ENCODE results near the gene MACROH2A1.

Gene MACROH2A1

DNA sequence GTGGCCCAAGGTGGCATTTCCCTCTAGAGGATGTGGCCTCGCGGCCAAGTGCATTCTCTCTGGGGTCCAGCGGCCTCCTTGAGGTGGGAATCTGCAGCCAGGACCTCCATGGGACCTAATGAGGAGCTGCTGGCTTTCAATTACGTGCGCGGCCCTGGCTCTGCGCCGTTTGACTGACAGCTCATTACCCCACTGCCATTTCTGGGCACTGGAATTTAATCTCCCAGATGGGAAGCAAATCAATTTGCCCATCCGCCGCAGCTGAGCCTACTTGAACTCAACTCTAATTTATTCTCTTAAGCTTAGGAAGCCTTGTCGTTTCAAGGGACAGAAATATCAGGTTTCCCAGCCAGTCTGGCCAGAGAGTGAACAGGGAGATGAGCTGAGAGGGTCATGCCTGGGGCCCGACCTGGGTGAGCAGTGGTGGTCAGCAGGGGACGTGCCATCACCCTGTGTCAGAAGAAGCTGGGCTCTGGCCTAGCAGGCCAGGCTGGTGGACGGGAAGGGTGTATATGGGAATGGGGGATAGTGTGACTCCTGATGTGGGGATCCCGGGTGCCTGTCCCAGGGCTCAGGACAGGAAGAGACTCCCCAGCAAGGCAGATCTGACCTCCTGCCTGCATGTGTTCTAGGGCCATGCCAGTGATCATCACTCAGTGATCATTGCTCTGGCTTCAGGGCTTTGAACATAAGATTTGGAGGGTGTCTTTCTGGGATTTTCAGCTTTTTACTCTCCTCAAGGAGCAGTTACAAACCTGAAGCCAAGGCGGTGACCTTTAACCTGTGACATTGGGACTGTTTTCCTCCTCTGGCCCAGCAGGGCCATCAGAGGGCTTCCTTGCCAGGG is 69.7 kb downstream of the MACROH2A1 start:
- DNase-seq, result no peak

- no peak for DNase-seq
Observed at GRCh38 chr5:135328128-135328687, 70.8 kb downstream of the MACROH2A1 start.

DNA sequence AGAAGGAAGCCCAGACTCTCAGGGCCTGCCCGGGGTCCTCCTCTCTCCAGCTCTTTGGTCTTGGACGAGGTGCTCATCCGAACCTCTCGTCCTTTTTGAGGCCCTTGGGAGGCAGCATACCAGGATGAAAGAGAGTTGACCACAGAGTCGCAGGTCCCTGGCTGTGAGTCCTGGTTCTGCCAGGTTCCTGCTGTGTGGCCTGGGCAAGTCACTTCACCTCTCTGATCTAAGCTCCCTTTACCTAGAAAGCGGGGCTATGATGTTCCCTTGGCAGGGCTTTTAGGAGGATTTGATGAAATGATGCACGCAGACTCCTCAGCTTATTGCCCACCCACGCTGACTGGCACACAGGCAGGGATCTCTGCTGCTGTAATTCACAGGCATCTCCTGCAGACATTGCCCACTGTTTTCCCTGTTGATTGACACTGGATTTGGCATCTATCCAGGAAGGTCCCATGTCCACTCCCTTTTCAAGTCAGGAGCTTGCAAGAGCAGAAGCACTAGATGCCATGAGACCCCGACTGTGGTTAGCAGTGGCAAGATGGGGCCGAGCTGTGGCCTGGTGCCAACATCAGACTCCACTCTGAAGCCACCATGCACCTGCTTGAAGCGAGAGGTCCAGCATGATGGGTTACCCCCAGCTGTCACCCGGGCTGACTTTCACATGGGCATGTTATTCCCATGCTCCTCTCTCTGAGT is 71.5 kb downstream of the MACROH2A1 start:
- no peak for DNase-seq

DNA sequence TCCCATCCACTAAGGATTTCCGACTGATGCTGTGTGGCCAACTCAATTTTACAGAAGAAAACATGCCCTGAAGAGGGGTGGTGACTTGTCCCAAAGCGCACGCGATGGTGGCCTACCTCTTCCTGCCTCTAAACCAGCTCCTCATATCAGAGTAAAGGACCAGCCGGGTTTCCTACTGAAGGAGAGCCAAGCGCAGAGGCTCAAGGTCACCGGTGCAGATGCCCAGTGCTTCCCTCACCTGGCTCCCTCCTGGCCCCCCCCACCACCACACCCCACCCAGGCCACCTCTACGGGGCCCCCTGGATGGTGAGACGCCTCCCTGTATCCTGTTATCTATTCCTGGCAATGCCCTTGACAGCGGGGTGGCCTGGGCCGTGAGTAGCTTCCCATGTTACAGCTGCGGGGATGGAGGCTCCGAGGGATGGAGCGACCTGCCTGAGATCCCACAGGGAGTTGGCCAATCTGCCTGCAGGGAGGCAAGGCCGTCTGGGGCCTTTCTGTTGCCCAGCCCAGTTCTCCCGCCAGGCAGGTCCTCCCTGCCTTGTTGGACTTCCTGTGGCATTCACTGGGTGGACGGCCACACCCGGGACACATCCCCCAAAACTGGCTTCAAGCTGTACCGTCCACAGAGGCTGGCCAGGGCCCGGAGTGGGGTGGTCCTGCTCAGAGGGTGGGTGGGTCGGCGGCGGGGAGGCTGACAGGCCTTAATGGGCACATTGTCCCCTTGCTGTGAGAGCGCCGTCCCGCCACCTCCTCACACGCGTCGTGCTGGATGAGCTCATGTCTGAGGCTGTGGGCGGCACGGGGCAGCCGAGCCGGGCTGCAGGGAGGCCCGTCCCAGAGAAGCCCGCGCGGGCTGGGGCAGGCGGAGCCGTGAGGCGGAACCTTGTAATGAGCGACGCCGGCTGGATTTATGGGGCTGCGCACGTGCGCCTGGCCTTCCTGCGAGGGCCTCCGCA is 72.5 kb downstream of the MACROH2A1 start:
- no peak for DNase-seq

DNA sequence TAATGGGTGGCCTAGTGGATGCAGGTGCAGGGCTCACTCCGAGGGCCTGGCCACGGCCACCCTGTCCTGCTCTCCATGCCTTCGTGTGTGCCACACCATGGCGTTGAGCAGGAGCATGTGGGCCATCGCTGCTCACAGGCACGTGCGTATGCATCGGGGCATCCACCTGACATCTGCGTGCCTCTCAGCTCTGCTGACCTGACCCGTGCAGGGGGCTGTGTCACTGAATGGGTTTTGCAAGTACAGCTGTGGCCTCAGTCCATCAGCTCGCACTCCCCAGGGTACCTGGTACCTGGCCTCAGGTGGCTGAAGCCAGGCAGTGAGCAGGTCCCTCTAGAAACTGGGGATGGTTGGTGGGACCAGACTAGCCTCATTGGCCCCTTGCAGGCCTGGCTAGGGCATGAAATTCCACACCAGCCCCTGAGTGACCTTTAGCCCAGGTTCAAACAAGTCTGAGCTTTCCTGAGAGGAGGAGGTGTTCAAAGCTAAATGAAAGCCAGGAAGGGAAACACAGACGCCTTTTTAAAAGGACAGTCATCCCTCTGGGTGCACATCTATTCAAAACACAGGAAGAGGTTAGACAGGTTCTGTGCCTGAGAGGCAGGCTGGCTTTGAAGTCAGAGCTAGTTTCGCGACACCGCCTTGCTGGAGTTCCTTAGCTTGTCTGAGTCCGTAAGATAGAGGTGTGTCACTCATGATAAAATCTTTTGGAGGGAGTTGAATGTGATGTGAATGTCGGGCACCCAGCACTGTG is 74.0 kb downstream of the MACROH2A1 start:
- no peak for DNase-seq

DNA sequence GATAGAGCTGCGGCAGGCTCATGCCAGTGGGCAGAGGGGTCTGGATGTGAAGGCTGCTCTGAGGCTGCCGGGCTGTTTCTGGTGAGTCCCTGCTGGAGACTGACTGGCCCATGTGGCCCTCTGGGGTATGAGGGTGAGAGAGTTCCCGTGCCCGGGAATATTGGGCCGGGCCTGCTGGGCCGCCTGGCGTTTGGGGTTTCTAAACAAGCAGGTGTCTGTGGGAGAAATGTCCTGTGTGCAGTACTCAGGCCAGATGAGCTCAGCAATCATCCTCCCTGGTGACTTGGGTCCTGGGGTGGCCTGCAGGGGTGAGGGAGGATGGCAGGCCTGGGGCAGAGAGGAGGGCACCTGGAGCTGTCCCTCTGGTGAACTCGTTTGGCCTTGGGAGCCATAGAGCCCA is 74.9 kb downstream of the MACROH2A1 start:
- no peak for DNase-seq

- no peak for DNase-seq
Observed at GRCh38 chr5:135323701-135324132, 75.3 kb downstream of the MACROH2A1 start.

DNA sequence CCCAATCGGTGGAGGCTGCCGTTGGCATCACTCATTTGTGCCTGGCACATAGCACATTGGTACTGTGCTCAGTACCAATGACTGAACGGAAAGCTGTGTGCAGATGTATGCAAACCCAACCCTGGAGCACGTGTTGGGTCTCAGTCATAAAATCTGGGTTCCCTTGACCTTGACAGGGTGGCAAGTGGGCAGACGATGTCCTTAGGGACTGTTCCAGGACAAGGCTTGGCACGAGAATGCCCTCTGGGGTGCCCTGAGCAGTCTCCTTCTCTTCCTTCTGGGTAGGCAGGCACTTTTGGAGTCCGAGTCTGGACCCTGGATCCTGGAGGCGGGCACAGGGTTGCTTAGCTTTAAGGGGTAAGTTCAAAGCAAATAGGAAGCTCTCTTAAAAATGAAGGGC is 75.8 kb downstream of the MACROH2A1 start:
- no peak for DNase-seq

DNA sequence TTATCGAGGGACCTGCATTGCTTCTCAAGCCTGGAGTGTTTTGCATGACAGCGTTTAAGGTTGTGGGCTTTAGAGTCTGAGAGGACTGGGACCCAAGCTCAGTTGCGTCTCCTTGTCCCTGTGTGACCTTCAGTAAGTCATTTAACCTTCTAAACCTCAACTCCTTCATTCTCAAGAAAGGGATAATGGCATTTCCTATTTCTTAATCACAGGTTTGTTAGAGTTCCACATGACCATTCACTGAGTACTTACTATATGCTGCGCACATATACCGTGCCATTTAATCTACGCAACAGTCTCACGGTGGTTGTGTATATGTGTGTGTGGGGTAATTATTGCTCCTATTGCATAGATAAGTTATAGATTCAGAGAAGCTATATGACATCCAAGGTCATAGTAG is 76.3 kb downstream of the MACROH2A1 start:
- DNase-seq, result no peak

GRCh38 chr5:135322271-135322670 is 76.8 kb downstream of the MACROH2A1 start:
- no peak for DNase-seq

DNA sequence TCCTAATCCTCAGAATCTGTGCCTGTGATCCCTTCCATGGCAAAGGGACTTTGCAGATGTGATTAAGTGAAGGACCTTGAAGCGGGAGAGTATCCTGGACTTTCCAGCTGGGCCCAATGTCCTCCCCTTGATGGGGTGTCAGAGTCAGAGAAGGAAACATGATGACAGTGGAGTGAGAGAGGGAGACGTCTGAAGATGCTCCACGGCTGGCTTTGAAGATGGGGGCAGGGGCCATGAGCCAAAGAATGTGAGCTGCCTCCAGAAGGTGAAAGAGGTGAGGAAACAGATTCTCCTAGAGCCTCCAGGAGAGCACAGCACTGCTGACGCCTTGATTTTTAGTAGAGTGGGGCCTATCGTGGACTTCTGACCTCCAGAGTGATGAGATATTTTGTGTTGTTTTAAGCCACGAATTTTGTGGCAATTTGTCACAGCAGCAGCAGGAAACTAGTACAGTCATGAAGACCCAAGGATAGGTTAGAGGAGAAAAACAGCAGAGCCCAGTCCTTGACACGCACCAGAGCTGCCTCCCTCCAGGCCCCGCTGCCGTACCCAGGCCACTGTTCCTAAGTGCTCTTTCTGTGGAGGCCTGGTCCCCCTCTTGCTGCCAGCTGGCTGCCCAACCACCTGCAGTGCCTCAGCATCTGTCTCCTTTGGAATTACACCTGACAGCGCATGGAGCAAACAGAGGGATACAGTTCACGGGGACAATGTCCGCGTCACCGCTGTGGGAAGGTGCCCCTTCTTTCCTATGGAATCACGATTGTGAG is 78.1 kb downstream of the MACROH2A1 start:
- no peak for DNase-seq

DNA sequence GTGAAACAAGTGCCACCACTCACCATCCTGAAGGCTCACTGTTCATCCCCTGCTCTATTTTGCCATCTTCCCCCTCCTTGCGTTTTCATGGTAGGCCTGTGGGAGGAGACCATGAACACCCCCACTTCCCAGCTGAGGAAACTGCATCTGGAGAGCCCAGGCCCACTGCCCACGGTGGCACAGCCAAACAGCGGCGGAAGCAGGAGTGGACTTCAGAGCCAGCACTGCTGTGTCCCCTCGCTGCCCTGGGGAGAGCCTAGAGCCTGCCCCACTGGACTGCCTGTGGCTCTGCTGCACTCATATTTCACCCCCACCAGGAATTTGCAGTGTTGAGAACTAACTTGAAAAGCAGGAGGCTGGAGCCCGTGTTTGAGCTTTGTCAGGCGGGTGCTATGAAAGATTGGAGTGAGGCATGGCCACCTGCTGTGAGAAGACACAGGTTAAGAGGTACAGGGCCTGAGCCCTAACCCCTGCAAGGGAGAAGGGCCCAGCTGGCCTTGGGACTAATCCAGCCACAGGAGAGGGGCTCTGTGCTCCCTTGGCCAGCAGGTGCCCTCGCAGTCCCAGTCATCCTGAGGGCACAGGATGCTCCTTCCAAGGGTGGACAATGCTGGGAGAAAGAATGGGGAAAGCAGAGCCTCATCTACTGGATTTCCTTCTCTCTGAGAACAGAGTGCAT is 79.0 kb downstream of the MACROH2A1 start:
- DNase-seq, result no peak

DNA sequence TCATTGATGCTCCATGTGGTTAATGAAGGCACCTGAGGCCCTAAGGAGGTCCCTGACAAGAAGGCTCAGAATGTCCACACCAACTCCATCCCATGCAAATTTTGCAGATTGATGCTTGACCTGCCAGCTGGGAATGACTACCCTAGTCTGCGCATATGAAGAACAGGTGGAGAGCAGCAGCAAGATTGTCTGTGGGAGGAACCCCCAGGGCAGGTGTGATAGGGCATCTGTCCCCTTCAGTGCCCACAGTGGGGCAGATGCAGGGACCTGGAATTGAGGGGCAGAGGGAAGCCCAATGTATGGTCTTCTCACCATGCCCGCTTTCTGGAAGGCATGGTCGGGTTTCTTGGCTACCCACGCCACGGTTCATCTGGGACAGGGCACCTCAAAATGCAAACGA is 79.6 kb downstream of the MACROH2A1 start:
- DNase-seq, result no peak

DNA sequence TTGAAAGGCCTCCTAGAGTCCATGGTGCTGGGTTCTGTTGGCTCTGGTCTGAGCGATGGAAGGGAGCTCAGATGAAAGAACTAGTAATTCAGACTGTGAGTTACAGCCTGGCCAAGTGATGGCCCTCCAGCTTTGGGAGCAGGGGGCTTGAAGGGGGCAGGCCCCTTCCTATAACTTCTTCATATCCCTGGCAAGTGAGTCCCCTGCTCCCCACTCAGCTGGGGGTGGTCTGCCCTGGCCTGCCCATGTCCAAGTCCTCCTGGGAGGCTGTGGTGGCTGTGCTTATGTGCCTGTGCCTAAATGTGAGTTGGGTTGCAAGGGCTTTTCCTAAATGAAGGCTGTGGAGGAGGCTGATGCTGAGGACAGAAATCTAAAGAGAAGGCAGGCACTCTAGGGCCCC is 80.1 kb downstream of the MACROH2A1 start:
- no peak for DNase-seq

- no peak for DNase-seq
Observed at GRCh38 chr5:135318037-135318436, 81.0 kb downstream of the MACROH2A1 start.

GRCh38 chr5:135317286-135317685 is 81.7 kb downstream of the MACROH2A1 start:
- no peak for DNase-seq

DNA sequence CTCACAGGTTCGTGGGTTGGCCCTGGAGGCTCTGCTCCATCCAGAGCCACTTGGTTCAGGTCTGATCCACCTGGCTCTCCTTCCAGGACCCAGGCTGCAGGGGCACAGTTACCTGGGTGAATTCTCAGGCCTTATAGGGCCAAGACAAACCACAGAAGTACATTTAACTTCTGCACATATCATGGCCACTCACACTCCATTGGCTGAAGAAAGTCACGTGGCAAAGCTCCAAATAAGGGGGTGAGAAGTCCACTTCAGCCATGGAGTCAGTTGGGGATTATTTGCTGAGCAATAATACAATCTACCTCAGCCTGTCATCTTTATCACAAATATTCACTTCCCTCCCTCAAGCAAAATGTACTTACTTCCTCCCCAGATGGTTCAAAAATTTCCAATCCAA is 83.6 kb downstream of the MACROH2A1 start:
- no peak for DNase-seq

- DNase-seq, result no peak
Observed at GRCh38 chr5:135313946-135314345, 85.1 kb downstream of the MACROH2A1 start.

- no peak for DNase-seq
Observed at GRCh38 chr5:135313405-135313804, 85.6 kb downstream of the MACROH2A1 start.

DNA sequence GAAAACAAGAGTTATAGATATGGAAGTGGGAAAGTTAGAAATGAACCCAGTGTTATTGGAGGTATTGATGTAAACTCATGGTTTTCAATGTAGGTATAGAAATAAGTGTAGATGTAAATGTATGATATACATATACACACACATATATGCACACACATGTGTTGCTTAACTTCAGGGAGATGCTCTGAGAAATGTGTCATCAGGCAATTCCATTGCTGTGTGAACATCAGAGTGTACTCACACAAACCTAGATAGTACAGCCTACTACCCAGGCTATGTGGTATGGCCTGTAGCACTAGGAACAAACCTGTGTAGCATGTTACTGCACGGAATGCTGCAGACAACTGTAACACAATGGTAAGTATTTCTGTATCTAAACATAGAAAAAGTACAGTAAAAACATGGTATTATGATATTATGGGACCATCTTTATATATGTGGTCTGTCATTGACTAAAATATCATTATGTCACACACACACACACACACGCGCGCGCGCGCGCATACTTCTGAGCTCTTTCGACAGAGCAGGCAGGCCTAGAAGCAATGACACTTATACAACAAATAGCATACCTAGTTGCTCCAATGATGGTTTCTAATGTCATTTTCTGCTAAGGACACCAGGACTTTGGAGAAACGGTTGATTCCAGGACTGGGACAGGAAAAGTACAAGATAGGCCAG is 86.6 kb downstream of the MACROH2A1 start:
- no peak for DNase-seq
